Measurements from ENCODE around the gene HYCC1.
"Not testable (repeated sequence)": the region's sequence is repeated elsewhere in the genome, so short reads cannot be mapped to it uniquely, and the experiment has no call there.

GRCh38 chr7:22974636-22975035 is 39.3 kb downstream of the HYCC1 start:
- not testable (repeated sequence) for TF ChIP-seq POLR2A, CTCF (IDR thresholded peaks at IDR 0.05)
